Stimulated activated CD4-positive, alpha-beta T cell treated with anti-CD3 and anti-CD28 coated beads, Interleukin-2, amount 100 ng/mL, for 48 hours (primary cell): Measurements from ENCODE around the gene PTPN14.
"Not testable (repeated sequence)": the region's sequence is repeated elsewhere in the genome, so short reads cannot be mapped to it uniquely, and the experiment has no call there.

Source experiments
- DNase-seq, 2 donors: peaks; one replicate each; pipeline ENCODE4 v3.0.0-alpha.2; 2020

The PTPN14 gene

DNA sequence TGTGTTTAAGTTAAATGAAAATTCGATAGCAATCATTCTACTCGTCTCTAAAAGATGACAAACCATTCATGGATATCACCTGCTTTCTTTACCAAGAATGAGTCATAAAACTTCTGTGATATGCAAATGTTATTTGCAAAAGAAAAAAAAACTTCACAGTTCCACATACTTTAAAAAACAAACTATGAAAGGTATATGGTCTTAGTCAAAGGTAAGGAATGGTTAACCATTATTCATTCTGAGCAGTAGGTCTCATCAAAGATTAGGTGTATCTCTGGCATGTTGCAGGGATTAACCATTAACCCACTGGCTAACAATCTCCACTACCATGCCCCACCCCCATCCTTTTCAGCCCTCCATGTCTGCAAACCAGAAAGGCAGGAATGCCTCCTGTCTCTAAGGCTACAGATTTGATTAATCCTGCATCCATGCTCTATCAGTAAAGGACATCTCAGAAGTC, 44.4 kb downstream of the PTPN14 start:
- no peak for DNase-seq

DNA sequence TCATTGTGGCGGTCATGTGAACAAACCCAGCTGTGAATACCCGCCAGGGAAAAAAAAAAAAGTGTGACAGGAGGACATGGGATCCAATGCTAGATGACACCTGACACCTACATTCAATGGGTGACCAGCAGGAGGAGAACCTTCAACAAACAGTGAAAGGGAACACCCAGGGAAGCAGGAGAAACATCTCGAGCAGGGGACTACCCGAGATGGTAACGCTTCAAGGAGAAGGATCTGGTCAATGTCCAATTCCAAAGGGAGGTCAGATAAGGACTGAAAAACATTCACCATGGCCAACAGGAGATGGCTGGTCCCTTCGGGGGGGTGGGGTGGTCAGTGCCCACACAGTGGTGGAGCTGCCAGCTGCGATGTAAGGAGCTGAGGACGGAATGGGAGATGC, 46.3 kb downstream of the PTPN14 start:
- no peak for DNase-seq

DNA sequence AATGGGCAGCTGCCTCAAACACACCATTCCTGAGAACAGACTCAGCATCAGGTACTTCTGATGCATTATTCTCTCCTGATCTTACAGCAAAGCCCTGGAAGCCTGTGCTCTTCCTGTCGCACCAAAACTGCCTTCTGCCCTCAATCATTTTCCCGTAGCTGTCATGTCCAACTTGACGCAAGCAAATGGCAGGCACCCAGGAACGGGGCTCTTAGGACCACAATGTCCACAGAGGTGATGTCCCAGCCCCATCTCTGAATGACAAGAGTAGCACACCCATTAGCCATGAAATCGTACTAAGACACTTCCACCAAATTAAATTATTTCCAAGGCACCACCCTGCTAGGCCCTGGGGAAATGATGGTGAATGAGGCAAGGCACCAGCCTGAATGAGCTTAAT, 47.1 kb downstream of the PTPN14 start:
- no peak for DNase-seq

DNA sequence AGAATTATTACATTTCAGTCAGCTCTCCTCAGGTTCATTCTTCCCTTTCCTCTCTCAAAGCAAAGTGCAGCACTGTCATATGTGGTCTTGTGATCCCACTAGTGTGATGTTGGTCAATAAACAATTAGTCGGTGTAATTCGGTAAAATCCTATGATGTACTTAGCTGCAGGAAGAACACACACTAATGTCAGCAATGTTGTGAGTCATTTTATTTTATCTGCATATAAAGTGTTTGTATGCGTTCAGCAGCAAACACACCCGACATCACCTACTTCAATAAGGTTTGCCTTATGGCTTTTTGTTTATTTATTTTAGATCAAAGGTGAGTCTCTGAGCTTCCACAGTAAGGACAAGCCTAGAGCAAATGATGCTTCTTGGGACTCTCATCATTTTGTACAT, 47.8 kb downstream of the PTPN14 start:
- no peak for DNase-seq

DNA sequence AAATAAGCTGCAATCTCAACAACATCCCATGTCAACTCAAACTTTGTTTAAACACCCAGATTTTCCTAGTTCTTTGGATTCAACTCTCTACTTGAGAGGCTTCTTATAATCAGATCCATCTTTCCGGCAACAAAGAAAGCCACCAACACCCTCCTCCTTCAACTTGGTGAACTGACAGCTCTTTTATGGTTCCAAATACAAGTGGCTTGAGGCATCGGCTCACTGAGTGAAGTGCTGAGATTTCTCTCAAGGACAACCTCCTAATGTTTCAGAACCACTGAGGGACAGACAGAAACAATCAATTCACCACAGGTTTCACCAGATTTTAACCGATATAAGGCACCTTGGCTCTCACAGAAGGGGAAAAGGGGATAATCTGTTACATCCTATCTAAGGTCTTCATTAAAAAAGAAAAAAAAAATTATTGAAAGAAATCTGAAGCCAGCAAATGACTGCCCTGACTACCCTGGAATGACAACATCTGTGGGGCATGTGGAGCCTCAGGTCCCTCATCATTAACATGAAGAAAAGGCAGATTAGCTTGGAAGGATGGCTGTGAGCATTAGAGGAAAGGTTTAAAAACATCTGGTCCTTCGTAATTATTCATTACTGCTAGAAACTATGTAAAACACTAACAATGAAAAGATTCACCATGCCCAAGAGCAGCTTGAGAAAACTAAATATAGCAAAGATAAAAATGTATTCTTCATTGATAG, 50.9 kb downstream of the PTPN14 start:
- no peak for DNase-seq

DNA sequence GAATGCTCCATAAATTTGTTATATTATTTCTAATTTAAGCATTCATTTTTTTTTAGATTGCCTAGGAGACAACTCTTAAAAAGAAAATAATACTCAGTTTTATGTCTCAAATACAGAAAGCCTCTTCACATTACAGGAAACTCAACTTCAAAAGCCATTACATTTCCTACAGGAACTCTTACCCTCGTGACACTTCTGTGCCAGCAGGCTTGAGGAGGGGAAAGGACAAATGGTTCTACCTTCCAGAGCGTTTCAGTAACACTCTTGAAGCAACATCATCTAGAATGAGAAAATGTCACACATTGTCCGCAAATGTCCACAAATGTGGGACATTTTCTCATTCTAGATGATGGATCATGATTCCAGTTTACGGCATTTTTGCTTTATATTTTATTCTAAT, 51.7 kb downstream of the PTPN14 start:
- DNase-seq, result no peak

DNA sequence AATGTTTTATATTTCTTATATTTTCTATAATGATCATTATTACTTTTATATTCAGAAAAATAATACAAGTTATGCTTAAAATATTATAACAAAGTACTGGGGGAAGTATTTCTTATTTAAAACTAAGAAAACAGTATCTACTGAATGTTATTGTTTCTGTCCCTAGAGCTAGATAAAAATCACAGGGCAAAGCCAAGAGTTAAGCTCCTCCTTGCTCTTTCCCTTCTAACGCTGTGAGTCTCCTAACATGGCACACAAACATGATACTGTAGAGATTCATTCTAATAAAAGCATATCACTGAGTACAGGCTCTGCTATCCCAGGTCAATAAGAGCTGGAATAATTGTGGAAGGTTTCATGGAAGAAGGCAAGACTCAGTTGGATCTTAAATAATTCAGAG, 53.4 kb downstream of the PTPN14 start:
- no peak for DNase-seq

DNA sequence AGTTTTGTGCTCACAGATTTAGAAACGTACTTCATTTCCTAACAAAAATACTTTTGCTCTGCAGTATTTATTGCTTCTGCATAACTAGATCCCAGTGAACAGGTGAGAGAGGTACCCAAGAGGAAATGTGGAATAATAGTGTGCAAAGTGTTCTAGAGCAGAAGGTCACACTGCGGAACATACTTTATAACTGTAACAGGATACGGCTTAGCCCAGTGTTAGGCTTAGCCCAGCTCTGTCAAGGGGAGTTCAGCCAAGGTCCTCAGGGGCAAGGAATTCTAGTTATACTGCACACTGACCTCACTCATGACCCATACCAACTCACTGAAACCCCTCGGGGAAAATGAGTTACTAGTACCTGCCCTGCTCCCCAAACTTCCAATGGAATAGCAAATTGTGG, 55.3 kb downstream of the PTPN14 start:
- DNase-seq, result no peak

DNA sequence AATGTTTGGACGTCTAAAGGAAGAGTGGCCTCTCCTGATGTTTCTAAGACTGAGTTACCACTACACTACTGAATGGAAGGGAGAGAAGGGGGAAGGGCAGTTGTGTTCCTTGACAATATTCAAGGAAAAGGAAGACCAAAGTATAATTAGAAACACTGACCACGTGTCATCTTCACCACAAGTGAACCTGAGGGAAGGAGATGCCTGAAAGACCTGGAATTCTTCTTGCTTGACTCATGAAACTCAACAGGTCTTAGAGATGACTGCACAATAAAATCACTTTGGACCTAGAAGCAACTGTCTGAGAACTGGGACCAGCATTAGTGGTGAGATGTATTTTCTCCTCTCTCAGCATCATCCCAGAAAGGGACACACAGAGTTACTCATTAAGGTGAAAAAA, 56.7 kb downstream of the PTPN14 start:
- DNase-seq, result no peak

DNA sequence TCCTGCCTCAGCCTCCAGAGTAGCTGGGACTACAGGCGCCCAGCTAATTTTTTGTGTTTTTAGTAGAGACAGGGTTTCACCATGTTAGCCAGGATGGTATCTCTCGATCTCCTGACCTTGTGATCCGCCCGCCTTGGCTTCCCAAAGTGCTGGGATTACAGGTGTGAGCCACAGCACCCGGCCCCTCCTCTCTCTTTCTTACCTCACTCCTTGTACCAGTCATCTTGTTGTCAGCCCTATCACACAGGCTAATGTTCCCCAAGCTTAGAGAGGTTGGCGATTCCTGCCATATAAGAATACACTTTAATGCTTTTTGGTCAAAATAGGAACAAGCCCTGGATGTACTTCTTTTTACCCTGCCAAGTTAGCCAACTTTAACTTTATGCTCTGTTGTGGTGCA, 57.2 kb downstream of the PTPN14 start:
- DNase-seq, result not testable (repeated sequence)

DNA sequence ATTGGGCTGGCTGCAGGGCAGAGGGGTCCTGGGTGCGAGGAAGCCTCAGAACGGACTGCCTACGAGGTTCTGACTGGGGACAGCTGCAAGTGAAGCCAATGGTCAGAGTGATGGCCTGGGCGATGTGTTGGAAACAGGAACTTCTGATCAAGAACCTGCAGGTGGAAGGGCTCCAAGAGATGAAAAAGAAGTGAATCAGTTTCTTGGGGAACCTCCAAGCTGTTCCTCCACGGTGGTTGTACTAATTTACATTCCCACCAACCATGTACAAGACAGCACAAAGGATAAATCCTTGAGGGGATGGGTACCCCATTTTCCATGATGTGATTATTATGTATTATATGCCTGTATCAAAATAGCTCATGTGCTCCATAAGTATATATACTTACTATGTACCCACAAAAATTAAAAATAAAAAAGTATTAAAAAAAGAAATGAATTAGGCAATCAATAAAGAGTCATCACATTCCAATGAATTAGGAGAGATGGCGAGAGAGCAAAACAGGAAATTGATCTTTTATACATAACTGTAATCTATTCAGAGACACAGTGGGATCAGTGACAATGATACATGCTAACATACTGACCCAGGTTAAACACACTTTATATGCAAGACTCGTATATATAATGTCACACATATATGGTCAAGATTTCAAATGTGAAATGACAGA, 58.1 kb downstream of the PTPN14 start:
- no peak for DNase-seq

DNA sequence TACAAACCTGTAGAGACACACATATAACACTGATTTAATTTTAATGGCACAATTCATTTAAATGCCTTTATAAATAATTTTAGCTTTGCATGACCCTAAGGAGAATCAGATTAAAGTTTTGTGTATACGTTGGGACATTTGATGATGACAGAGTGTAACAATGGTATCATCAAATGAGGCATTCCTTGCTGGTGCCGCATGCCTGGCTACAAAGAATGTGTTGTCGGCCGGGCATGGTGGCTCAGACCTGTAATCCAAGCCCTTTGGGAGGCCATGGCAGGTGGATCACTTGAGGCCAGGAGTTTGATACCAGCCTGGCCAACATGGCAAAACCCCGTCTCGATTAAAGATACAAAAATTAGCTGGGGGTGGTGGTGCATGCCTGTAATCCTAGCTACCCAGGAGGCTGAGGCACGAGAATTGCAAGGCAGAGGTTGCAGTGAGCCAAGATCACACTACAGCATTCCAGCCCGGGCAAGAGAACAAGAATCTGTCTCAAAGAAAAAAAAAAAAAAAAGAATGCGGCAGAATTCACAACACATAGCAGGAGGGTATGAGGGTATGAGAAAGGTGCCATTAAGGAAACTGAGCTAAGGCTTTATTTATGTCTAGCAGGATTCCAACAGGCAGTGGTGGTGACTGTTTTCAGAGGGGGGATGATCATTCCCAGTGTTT, 58.9 kb downstream of the PTPN14 start:
- no peak for DNase-seq

DNA sequence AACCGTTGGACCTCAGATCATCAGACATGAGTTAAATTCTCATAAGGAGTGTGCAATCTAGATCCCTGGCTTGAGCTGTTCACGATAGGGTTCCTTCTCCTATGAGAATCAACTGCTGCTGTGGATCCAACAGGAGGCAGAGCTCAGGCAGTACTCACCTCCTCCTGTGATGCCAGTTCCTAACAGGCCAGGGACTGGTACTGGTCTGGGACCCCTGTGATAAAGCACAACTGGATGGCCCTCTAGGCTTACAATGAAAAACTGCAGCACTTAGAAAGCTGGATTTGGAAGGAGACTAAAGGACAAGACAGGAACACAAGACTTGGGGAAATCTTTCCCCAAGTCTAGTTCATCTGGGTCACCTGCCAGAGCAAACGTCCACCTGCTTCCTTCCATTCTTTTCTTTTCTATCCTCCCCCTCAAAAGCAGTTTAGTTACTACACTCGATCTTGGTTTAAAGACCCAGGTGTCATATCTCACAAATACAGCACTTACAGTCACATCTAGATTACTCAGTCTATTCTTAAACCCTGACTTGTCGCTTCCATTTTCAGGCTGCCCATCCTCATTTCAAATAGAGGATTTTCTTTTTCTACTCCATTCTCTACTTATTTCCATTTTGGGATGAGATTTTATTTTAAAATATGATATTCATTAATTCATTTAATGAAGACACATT, 59.8 kb downstream of the PTPN14 start:
- DNase-seq, result no peak

DNA sequence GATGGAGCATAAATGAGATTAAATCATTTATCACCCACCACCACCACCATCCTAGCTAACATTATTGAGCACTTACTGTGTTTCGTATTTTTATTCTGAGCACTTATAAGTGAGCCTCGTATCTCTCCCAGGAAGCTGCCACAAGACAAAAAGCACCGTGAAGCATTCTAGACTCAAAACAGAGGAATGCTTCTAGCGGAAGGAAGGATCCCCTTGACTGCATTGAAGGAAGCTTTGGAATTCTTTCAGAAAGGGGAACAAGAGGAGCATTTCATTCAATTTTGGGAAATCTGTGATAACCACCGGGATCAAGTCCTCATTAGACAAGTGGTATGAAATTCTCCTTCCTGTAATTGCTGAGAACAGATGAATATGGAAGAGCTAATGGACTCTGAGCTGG, 66.3 kb downstream of the PTPN14 start:
- DNase-seq, result no peak

DNA sequence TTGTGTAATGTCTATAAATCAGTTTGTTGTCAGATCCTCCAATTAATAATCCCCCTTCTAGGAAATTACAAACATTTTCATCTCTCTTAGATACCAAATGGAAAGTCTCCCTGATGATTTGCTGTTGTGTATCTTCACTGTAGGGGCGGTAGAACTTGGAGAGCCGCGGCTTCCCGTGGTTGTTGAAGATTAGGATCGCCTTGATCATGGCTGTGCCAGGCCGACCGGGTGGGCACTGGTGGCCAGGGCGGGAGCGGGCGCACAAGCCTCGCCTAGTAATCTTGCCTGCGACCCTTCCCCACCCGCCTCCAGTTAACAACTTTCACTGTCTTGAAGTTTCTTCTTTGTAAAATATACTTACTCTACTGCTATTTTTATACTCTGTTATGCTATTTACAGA, 68.2 kb downstream of the PTPN14 start:
- not testable (repeated sequence) for DNase-seq

DNA sequence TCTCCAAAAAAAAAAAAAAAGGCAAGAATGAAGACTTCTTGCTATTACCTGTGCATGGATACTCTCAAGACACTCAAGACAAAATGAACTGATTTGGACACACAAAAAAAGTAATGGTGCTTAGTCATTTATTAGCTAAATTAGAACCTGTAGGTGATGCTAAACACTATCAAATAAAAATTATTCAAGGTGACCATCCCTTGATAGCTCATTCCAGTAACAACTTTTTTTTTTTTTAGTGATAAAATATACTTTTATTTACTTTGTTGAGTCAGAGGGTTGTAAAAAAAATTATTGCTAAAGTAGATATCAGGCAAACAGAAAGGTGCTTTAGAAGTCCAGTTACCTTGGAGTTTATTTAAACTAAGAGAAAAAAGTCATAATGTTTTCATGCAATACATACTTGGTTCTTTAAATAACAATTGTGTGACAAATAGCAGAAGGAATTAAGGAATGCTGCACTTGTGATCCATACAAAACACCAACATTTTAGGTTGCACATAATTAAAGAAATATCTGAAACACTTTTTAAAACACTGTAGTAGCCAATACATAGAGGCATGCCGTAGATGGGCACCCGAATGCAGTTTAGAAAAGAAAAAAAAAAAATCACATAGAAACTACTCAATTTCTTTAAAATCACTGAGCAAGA, 69.3 kb downstream of the PTPN14 start:
- DNase-seq, result not testable (repeated sequence)

DNA sequence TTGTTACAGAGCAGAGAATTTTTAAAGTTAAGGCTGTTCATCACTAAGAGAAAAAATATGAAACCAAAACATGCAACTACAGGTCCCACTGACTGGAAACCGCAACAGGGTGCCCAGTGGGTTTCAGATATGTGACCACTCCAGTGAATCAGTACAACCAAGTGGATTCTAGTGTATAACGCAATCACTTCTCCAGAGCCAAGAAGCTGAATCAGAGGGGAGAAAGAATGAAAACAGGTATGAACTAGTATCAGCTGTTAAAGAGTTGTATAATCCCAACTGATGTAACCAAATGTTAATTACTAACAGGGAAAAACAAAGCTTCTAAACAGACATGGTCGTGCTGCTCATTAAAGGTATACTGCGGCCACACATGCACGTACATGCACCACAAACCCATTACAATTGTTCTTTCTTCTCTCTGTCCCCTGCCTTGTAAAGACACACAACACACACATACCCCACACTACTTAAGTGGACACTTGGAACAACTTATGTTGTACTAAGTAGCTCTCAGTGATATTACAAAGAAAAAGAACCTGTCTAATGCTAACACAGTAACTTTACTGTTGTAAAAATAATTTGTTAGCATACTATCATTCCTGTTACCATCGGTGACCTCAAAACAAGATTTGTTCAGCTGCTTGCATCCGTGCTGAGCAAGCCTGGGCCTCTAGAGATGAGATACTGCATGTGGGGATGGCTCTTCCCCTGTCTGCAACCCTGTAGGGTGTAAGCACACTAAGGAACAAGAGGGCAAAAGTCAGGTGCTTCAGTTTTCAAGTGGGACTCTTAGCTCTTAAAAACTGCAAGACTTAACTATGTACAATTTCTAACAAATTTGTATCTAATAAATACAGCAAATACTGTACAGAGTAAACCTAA, 74.2 kb downstream of the PTPN14 start:
- no peak for DNase-seq

DNA sequence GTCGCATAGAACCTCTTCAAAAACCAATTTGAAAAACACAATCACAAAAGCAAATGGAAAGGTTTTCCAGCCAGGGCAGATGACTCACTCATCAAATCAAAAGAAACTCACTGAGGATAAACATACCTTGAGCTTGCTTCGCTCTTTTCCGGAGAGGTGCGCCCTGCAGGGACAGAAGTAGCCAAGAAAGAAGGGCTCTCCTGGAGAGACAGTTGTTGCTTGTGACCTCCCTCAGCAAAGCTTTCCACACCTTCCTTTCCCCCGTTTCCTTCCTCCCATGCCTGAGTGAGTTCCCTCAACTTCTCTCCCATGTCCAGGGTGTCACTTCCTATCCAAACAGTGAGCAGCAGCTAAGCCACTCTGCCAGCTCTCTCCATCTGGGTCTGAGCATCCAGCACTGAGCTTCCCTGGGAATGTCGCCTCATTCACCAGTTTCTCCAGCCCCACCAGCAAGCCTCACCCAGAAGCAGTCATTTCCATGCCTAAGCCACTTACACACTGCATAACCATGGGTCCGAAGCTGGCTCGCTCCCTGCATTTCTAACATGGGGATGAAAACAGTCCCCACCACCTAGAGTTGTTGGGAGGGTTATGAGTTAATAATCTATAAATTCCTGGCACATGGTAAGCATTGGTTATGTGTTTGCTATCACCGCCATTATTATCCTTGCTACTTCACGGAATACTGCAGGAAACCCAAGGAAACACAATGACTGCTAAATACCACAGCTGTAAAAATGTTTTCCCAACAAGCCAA, 75.0 kb downstream of the PTPN14 start:
- DNase-seq, result no peak

DNA sequence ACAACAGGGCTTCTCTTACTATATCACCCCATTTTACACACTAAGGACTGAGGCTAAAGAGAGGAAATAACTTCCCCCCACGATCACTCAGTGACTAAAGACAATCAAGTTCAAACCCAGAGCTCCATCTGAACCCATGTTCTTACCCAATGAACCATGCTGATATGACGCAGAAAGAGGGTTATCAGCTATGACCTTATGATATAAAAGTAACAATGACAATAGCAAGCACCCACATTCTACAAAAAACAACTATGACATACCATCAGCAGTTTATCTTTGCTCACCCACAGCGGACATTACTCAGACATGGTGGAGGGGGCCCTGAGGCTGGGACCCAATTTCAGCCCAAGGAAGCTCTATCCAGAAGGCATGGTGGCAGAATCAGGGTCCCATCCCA, 75.7 kb downstream of the PTPN14 start:
- DNase-seq, result no peak

DNA sequence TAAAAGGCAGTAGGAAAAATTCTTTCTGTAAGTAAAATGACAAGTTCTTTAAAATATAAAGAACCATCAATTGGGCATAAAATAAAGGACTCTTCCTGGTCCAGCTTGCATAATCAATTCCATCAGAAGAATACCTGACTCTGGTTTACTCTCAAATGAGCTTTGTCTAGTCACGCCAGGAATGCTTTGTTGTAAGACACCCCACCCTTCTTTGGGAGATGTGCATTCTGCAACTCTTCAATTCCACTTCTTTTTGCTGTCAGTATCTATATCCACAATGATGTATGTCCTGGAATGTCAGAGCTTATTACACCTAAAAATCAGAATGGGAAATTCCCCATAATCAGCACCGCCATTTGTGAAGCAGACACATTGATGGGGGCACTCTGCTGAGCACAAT, 76.1 kb downstream of the PTPN14 start:
- no peak for DNase-seq

DNA sequence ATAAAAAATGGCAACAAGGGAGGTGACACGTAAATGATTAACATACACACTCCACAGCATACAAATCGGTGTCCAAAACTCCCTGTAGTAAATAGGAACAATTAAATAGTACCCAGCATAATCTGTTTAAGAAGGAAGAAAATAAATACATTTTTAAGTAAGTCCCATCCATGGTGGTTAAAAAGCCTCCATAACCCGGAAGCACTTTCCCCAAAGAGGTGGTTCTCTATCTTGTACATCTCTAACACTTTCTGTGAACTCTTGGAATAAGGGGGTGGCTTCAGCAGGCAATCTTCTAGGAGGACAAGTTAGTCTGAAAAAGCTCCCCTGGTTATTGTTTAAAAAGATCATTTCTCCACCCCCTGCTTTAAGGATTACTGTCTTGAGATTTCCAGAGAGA, 76.9 kb downstream of the PTPN14 start:
- no peak for DNase-seq
